DOHH2 (cell line): Measurements from ENCODE around the gene PLA1A.

Experiments used
- EZH2phosphoT487 ChIP-seq: fragments of 200-600 bp; sonication (generic); IDR thresholded peaks from 2 replicates; pipeline ENCODE4 v1.6.1; 2017; ENCODE audit warnings: borderline replicate concordance, mild to moderate bottlenecking, antibody characterized with exemption, low read length, moderate library complexity, mixed read lengths
- TF ChIP-seq, protein P1 (sequence below): fragments of 200-600 bp; sonication (generic); IDR thresholded peaks from one replicate; pipeline ENCODE4 v1.5.1; 2014; ENCODE audit warnings: antibody characterized with exemption, mild to moderate bottlenecking, low read depth, low read length; ENCODE audit not compliant: poor library complexity, severe bottlenecking

GRCh38 chr3:119553823-119554415 is 43.8 kb upstream of the PLA1A start:
- TF ChIP-seq, protein P1, sequence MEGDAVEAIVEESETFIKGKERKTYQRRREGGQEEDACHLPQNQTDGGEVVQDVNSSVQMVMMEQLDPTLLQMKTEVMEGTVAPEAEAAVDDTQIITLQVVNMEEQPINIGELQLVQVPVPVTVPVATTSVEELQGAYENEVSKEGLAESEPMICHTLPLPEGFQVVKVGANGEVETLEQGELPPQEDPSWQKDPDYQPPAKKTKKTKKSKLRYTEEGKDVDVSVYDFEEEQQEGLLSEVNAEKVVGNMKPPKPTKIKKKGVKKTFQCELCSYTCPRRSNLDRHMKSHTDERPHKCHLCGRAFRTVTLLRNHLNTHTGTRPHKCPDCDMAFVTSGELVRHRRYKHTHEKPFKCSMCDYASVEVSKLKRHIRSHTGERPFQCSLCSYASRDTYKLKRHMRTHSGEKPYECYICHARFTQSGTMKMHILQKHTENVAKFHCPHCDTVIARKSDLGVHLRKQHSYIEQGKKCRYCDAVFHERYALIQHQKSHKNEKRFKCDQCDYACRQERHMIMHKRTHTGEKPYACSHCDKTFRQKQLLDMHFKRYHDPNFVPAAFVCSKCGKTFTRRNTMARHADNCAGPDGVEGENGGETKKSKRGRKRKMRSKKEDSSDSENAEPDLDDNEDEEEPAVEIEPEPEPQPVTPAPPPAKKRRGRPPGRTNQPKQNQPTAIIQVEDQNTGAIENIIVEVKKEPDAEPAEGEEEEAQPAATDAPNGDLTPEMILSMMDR = no peak
- no peak for TF ChIP-seq EZH2phosphoT487
